ENCODE measurements around the gene NAALADL1.

NAALADL1 gene

GRCh38 chr11:65064847-65065240, 6.5 kb upstream of the NAALADL1 start:
- no peak for DNase-seq (ENCODE audit: low read depth)
- no peak overlapping the region for H3K4me3 ChIP-seq (ENCODE audit: control insufficient read depth, low read depth, low read length)
- TF ChIP-seq CTCF (IDR thresholded peaks at IDR 0.05; ENCODE audit: control insufficient read depth, insufficient read depth, low read depth, low read length, missing control alignments), result no peak

- TF ChIP-seq CTCF (IDR thresholded peaks at IDR 0.05; ENCODE audit: control insufficient read depth, insufficient read depth, low read depth, low read length, missing control alignments), result no peak
- DNase-seq (ENCODE audit: low read depth), result no peak
- H3K4me3 ChIP-seq (ENCODE audit: control insufficient read depth, low read depth, low read length), result no peak overlapping the region
Measured at GRCh38 chr11:65063532-65063931, 5.2 kb upstream of the NAALADL1 start.

- TF ChIP-seq CTCF (IDR thresholded peaks at IDR 0.05; ENCODE audit: control insufficient read depth, insufficient read depth, low read depth, low read length, missing control alignments), result peak; percentile 24
- no peak overlapping the region for H3K4me3 ChIP-seq (ENCODE audit: control insufficient read depth, low read depth, low read length)
- no peak for DNase-seq (ENCODE audit: low read depth)
Measured at GRCh38 chr11:65060913-65061408, 2.6 kb upstream of the NAALADL1 start.

- no peak overlapping the region for H3K4me3 ChIP-seq (ENCODE audit: control insufficient read depth, low read depth, low read length)
- no peak for DNase-seq (ENCODE audit: low read depth)
Measured at GRCh38 chr11:65059959-65060824, 1.8 kb upstream of the NAALADL1 start.

GRCh38 chr11:65059523-65059922, 1.2 kb upstream of the NAALADL1 start:
- no peak for DNase-seq (ENCODE audit: low read depth)
- TF ChIP-seq CTCF (IDR thresholded peaks at IDR 0.05; ENCODE audit: control insufficient read depth, insufficient read depth, low read depth, low read length, missing control alignments), result no peak
- H3K4me3 ChIP-seq (ENCODE audit: control insufficient read depth, low read depth, low read length), result no peak overlapping the region

More at GRCh38 chr11:65059959-65060824, 1.8 kb upstream of the NAALADL1 start:
- TF ChIP-seq CTCF (IDR thresholded peaks at IDR 0.05; ENCODE audit: control insufficient read depth, insufficient read depth, low read depth, low read length, missing control alignments), result no peak

GRCh38 chr11:65058012-65058411, 341 bp downstream of the NAALADL1 start:
- DNase-seq (ENCODE audit: low read depth), result no peak
- no peak for TF ChIP-seq CTCF (IDR thresholded peaks at IDR 0.05; ENCODE audit: control insufficient read depth, insufficient read depth, low read depth, low read length, missing control alignments)
- no peak overlapping the region for H3K4me3 ChIP-seq (ENCODE audit: control insufficient read depth, low read depth, low read length)
